Ishikawa (cell line): ENCODE data around the gene FHIT.

Experiments
- CEBPB ChIP-seq: IDR thresholded peaks from 2 replicates; pipeline ENCODE4 v1.6.1; 2012
- CREB1 ChIP-seq: IDR thresholded peaks from 2 replicates; pipeline ENCODE4 v1.6.1; 2012; ENCODE audit warnings: low read depth
- EGR1 ChIP-seq: IDR thresholded peaks from 2 replicates; pipeline ENCODE4 v1.6.1; 2012
- EP300 ChIP-seq: IDR thresholded peaks from 2 replicates; pipeline ENCODE4 v1.6.1; 2012; ENCODE audit warnings: borderline replicate concordance
- FOXM1 ChIP-seq: IDR thresholded peaks from 2 replicates; pipeline ENCODE4 v1.6.1; 2012; ENCODE audit warnings: low read depth, borderline replicate concordance
- NFIC ChIP-seq: IDR thresholded peaks from 2 replicates; pipeline ENCODE4 v1.6.1; 2012
- RAD21 ChIP-seq: IDR thresholded peaks from 2 replicates; pipeline ENCODE4 v1.6.1; 2012; ENCODE audit warnings: low read depth
- TAF1 ChIP-seq: IDR thresholded peaks from 2 replicates; pipeline ENCODE4 v1.6.1; 2012; ENCODE audit warnings: low read depth, mild to moderate bottlenecking
- TCF12 ChIP-seq: IDR thresholded peaks from 2 replicates; pipeline ENCODE4 v1.6.1; 2012; ENCODE audit warnings: low read depth
- TEAD4 ChIP-seq: IDR thresholded peaks from 2 replicates; pipeline ENCODE4 v1.6.1; 2012
- YY1 ChIP-seq: IDR thresholded peaks from 2 replicates; pipeline ENCODE4 v1.6.1; 2012; ENCODE audit warnings: low read depth
- ZBTB7A ChIP-seq: IDR thresholded peaks from 2 replicates; pipeline ENCODE4 v1.6.1; 2012; ENCODE audit warnings: low read depth
- TF ChIP-seq, protein P1 (sequence below): IDR thresholded peaks from 2 replicates; pipeline ENCODE4 v1.6.1; 2012; ENCODE audit warnings: low read depth, mild to moderate bottlenecking
- TF ChIP-seq, protein P2 (sequence below): IDR thresholded peaks from 2 replicates; pipeline ENCODE4 v1.6.1; 2012
- TF ChIP-seq, protein P3 (sequence below): IDR thresholded peaks from 2 replicates; pipeline ENCODE4 v1.6.1; 2012

FHIT gene

DNA sequence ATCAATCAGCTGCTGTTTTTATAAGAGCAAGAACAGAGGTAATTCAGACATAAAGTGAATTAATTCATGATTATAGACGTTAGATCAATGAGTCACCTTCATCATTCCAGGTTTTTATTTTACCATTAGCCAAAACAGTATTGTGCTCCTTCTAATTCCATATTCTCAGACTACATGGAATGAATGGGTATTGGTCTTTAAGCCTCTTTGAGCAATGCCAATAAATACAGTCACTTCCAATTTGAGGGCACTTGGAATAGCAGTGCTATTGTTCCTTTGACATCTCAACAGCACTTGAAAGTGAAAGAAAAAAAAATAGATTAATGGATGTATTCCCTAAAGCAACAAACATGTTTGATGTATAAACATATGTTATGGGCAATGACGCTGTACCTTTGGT is 1370.5 kb downstream of the FHIT start:
- TF ChIP-seq YY1 (no peak), FOXM1 (no peak), NFIC (no peak), RAD21 (no peak), CREB1 (no peak), EP300 (no peak), CEBPB (no peak), ZBTB7A (no peak), TAF1 (no peak), TCF12 (no peak), TEAD4 (no peak)
- TF ChIP-seq, protein P1, sequence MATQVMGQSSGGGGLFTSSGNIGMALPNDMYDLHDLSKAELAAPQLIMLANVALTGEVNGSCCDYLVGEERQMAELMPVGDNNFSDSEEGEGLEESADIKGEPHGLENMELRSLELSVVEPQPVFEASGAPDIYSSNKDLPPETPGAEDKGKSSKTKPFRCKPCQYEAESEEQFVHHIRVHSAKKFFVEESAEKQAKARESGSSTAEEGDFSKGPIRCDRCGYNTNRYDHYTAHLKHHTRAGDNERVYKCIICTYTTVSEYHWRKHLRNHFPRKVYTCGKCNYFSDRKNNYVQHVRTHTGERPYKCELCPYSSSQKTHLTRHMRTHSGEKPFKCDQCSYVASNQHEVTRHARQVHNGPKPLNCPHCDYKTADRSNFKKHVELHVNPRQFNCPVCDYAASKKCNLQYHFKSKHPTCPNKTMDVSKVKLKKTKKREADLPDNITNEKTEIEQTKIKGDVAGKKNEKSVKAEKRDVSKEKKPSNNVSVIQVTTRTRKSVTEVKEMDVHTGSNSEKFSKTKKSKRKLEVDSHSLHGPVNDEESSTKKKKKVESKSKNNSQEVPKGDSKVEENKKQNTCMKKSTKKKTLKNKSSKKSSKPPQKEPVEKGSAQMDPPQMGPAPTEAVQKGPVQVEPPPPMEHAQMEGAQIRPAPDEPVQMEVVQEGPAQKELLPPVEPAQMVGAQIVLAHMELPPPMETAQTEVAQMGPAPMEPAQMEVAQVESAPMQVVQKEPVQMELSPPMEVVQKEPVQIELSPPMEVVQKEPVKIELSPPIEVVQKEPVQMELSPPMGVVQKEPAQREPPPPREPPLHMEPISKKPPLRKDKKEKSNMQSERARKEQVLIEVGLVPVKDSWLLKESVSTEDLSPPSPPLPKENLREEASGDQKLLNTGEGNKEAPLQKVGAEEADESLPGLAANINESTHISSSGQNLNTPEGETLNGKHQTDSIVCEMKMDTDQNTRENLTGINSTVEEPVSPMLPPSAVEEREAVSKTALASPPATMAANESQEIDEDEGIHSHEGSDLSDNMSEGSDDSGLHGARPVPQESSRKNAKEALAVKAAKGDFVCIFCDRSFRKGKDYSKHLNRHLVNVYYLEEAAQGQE: no peak
- TF ChIP-seq, protein P2, sequence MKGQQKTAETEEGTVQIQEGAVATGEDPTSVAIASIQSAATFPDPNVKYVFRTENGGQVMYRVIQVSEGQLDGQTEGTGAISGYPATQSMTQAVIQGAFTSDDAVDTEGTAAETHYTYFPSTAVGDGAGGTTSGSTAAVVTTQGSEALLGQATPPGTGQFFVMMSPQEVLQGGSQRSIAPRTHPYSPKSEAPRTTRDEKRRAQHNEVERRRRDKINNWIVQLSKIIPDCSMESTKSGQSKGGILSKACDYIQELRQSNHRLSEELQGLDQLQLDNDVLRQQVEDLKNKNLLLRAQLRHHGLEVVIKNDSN: no peak

DNA sequence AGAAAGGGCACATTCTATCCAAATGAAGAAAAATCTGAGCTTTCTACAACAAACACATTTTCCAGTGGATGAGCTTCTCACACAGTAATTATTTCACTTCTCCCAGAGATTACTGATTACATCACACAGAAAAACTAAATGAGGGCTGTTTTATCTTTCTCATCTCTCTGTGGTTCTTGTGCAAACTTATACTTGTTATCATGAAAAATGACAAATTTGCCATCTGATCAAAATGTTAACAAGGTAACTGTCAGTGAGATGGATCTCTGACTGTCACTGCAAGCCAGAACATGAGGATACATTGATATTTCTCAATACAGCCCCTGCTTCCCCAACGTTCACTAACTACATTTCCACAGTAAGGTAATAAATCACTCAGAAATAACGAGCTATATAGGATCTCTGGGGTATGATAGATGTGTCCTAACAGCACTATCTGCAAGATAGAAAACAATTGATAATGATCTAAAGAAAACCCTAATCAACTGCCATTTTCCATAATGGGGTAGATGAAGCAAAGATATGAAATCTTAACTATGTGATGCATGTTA is 1372.1 kb downstream of the FHIT start:
- TF ChIP-seq CEBPB (no peak), NFIC (no peak), EGR1 (no peak), EP300 (no peak), FOXM1 (no peak), ZBTB7A (no peak), TEAD4 (no peak)
- TF ChIP-seq, protein P3, sequence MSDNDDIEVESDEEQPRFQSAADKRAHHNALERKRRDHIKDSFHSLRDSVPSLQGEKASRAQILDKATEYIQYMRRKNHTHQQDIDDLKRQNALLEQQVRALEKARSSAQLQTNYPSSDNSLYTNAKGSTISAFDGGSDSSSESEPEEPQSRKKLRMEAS: no peak

DNA sequence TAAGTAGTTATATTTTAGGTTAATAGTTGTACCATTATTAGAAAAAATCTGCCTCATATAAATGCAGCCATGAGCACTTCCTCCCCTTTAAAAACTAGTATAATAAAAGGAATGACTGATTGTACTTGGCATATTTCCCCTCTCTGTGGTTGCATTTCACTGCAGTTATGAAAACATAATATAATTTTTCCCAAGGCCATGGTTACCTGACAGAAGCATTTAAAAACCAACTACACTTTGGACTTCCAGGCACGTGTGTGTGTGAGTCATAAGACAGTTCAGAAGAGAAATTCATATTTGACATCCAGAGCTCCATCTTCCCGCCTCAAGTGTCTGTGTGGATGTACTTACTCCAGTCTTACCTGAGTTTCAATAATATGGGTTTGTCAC is 1373.2 kb downstream of the FHIT start:
- TF ChIP-seq, protein P1: no peak
- TF ChIP-seq CREB1 (no peak), EGR1 (no peak), TEAD4 (no peak), TCF12 (no peak), TAF1 (no peak), FOXM1 (no peak), CEBPB (no peak), EP300 (no peak)
- TF ChIP-seq, protein P3: no peak
- TF ChIP-seq, protein P2: no peak

DNA sequence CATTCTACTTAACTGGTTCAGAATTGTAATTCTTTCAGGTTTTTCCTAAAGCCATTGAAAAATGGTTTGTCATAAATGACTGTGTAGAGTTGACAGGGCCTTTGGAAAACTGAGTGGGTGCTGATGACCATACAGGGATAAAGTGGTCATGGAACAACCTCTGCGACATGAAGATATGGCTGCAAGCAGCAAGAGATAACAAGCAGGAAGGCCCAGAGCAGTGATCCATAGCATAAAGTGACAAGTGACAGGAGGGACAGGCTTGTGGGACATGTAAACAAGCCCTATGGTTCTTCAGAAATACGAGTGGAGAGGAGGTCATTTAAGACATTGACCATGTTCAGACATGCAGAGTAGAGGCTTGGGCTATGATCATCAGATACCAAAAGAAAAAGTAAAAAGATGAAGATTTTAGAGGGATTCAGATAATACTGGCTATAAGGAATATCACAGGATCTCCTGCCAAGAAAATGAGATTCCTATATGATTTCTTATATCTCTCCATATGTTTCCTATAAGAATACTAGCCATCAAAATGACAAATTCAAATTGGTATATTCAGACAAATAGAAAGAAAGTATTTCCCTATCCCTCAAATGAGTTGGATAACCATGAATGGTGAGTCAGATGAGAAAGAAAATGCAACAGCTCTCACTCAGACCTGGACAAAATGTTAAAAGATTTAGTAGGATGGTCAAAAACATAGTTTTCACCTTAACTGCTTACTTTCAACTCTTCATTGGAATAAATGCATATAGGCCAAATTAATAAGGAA is 1373.8 kb downstream of the FHIT start:
- TF ChIP-seq, protein P2: no peak
- TF ChIP-seq ZBTB7A (no peak), YY1 (no peak), NFIC (no peak), EGR1 (no peak), TAF1 (no peak), CEBPB (no peak), CREB1 (no peak), TEAD4 (no peak), FOXM1 (no peak)
- TF ChIP-seq, protein P1: no peak
- TF ChIP-seq, protein P3: no peak
